HFFc6 (cell line): ENCODE results near the gene EPHA4. TPM values are rescaled to one million over a fixed set of nuclear protein-coding genes. Genes with fewer than 3 reads are reported as not detected.

ENCODE experiments used
- DNase-seq: peaks from one replicate; pipeline ENCODE4 v3.0.0-alpha.2; 2018
- H3K27ac Mint-ChIP-seq: 2 replicates; pipeline ENCODE4 v1.8.0; 2020; ENCODE audit warnings: mild to moderate bottlenecking, mixed read lengths
- H3K27me3 Mint-ChIP-seq: 2 replicates; pipeline ENCODE4 v1.8.0; 2021; ENCODE audit warnings: mild to moderate bottlenecking, moderate library complexity, mixed read lengths; ENCODE audit not compliant: insufficient read depth
- H3K36me3 Mint-ChIP-seq: 2 replicates; pipeline ENCODE4 v1.8.0; 2021; ENCODE audit warnings: low read depth, mixed read lengths
- H3K4me1 Mint-ChIP-seq: 2 replicates; pipeline ENCODE4 v1.8.0; 2020; ENCODE audit warnings: low read depth, mixed read lengths
- H3K4me3 Mint-ChIP-seq: 2 replicates; pipeline ENCODE4 v1.8.0; 2020; ENCODE audit warnings: mild to moderate bottlenecking, moderate library complexity, mixed read lengths
- H3K9me3 Mint-ChIP-seq: 2 replicates; pipeline ENCODE4 v1.8.0; 2020; ENCODE audit warnings: mild to moderate bottlenecking, mixed read lengths
- total RNA-seq, 6 experiments: library from RNA; stranded (reverse); fragmentation: NEBNext Ultra II Directional; extraction: Animal tissue kit (Norgen Biotek cat#: 25700); gene quantifications; 2 replicates in 1 of 6; 3 replicates in 5 of 6; pipeline ENCODE4 v1.2.3, GENCODE V29; 2021
- TF ChIP-seq, protein P1 (sequence below): fragments of 200-600 bp; sonication (generic); IDR thresholded peaks from 2 replicates; pipeline ENCODE4 v1.5.0; 2021; ENCODE audit warnings: antibody characterized with exemption, mild to moderate bottlenecking

The EPHA4 gene
- total RNA-seq, 6 experiments from 2014 or later: 41.4 to 65.3 (median 51.9) TPM

DNA sequence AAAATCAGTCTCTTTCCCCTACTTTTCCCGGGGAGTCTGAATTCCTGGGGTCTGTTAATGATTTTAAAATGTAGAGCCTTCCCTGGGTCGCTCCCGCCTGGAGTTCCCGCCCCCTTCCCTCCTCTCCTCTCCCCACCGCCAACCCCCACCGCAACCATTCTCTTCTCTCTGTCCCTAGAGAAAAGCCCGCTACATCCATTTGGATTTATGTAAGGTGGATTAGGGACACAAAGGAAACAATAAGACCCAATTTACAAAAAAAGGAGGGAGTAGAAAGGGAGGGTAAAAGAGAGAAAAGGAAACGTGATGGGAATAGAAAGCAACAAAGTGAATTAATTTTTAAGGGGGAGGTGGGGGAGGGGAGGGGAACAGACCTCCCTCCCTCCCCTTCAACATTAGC, 2.2 kb downstream of the EPHA4 start:
- H3K4me3 Mint-ChIP-seq: peak overlapping the region; percentile 93
- peaks cover 51% of the 10 kb centered on the region for H3K4me1 Mint-ChIP-seq
- H3K36me3 Mint-ChIP-seq: peaks cover 30% of the 10 kb centered on the region
- TF ChIP-seq, protein P1, sequence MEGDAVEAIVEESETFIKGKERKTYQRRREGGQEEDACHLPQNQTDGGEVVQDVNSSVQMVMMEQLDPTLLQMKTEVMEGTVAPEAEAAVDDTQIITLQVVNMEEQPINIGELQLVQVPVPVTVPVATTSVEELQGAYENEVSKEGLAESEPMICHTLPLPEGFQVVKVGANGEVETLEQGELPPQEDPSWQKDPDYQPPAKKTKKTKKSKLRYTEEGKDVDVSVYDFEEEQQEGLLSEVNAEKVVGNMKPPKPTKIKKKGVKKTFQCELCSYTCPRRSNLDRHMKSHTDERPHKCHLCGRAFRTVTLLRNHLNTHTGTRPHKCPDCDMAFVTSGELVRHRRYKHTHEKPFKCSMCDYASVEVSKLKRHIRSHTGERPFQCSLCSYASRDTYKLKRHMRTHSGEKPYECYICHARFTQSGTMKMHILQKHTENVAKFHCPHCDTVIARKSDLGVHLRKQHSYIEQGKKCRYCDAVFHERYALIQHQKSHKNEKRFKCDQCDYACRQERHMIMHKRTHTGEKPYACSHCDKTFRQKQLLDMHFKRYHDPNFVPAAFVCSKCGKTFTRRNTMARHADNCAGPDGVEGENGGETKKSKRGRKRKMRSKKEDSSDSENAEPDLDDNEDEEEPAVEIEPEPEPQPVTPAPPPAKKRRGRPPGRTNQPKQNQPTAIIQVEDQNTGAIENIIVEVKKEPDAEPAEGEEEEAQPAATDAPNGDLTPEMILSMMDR: no peak
- H3K9me3 Mint-ChIP-seq: no peaks in the 10 kb centered on the region
- DNase-seq: no peak
- H3K27ac Mint-ChIP-seq: no peak overlapping the region
- peaks cover 4% of the 10 kb centered on the region; the same call in 1 of the 2 replicates for H3K27me3 Mint-ChIP-seq

GRCh38 chr2:221569425-221569845, 2.7 kb downstream of the EPHA4 start:
- TF ChIP-seq, protein P1: no peak
- no peak overlapping the region for H3K27ac Mint-ChIP-seq
- peak overlapping the region; percentile 93 for H3K4me3 Mint-ChIP-seq
- peaks cover 47% of the 10 kb centered on the region for H3K4me1 Mint-ChIP-seq
- H3K9me3 Mint-ChIP-seq: no peaks in the 10 kb centered on the region
- DNase-seq: no peak
- H3K27me3 Mint-ChIP-seq: peaks cover 4% of the 10 kb centered on the region; the same call in 1 of the 2 replicates
- H3K36me3 Mint-ChIP-seq: peaks cover 30% of the 10 kb centered on the region

GRCh38 chr2:221568299-221568698, 3.8 kb downstream of the EPHA4 start:
- peaks cover 42% of the 10 kb centered on the region for H3K36me3 Mint-ChIP-seq
- H3K9me3 Mint-ChIP-seq: no peaks in the 10 kb centered on the region
- no peak overlapping the region for H3K4me3 Mint-ChIP-seq
- peaks cover 4% of the 10 kb centered on the region; the same call in 1 of the 2 replicates for H3K27me3 Mint-ChIP-seq
- DNase-seq: no peak
- H3K4me1 Mint-ChIP-seq: peaks cover 37% of the 10 kb centered on the region
- TF ChIP-seq, protein P1: no peak
- no peak overlapping the region for H3K27ac Mint-ChIP-seq

DNA sequence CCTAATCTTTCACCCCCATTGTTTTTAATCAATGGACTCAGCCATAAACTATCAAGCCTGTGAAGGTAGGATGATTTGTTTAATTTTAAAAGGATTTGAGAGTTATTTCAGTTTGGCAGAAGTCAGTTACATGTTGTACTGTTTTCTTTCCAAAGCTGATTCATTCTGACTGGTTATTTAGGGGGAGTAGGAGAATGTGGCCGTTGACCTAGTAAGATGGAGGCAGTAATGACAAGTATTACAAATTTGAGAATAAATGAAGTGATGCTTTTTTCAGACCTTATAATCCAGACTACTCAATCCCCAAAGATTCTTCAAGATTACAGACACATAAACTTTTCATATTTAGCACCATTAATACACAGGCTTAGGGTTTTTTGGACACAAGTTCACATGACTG, 4.3 kb downstream of the EPHA4 start:
- no peak for DNase-seq
- peaks cover 47% of the 10 kb centered on the region for H3K36me3 Mint-ChIP-seq
- H3K4me1 Mint-ChIP-seq: peaks cover 37% of the 10 kb centered on the region
- H3K27ac Mint-ChIP-seq: no peak overlapping the region
- no peaks in the 10 kb centered on the region for H3K9me3 Mint-ChIP-seq
- TF ChIP-seq, protein P1: no peak
- peaks cover 4% of the 10 kb centered on the region; the same call in 1 of the 2 replicates for H3K27me3 Mint-ChIP-seq
- H3K4me3 Mint-ChIP-seq: no peak overlapping the region

DNA sequence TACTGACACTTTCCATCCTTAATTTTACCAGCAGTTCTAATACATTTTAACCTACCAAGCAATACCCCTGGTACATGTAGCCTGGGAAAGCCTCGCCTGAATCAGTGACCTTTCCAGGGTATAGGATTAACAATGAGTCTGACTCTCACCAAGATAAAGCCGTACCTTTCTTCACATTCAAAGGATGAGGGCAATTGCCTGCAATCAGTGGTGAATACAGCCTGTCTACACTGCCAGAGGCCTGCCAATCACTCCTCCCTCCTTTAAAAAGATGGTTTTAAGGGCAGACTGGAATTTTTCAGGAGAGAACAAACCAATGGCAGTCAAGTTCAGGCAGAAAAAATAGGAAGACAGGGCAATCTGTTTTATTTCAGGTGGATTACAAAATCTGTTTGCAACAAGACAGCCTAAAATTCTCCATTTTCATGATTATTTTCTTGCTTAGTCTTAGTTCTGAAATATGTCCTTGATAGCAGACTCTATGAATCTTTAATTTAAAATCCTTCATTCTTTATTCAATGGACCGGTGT, 4.8 kb downstream of the EPHA4 start:
- DNase-seq: no peak
- Mint-ChIP-seq H3K9me3 (no peaks in the 10 kb centered on the region), H3K4me1 (peaks cover 37% of the 10 kb centered on the region), H3K27ac (no peak overlapping the region), H3K36me3 (peaks cover 48% of the 10 kb centered on the region), H3K4me3 (no peak overlapping the region), H3K27me3 (peaks cover 4% of the 10 kb centered on the region; the same call in 1 of the 2 replicates)
- TF ChIP-seq, protein P1: no peak
